GM12878 (cell line): ENCODE measurements around the gene ITPRIP. TPM values are rescaled to one million over a fixed set of nuclear protein-coding genes. Genes with fewer than 3 reads are reported as not detected.

Experiments
- BCL11A ChIP-seq: IDR thresholded peaks from 2 replicates; pipeline ENCODE4 v1.6.1; 2011; ENCODE audit warnings: low read depth, low read length
- BMI1 ChIP-seq: fragments of 450-650 bp; IDR thresholded peaks from 2 replicates; pipeline ENCODE4 v1.6.1; 2016; ENCODE audit warnings: mild to moderate bottlenecking, moderate library complexity, borderline replicate concordance
- CBX3 ChIP-seq: fragments of 200-600 bp; sonication (generic); IDR thresholded peaks from 2 replicates; pipeline ENCODE4 v1.6.1; 2016; ENCODE audit warnings: low read depth, borderline replicate concordance
- CHD4 ChIP-seq: fragments of 200-600 bp; sonication (generic); IDR thresholded peaks from 2 replicates; pipeline ENCODE4 v1.6.1; 2016; ENCODE audit warnings: mild to moderate bottlenecking
- CREB1 ChIP-seq: IDR thresholded peaks from 2 replicates; pipeline ENCODE4 v1.6.1; 2012; ENCODE audit warnings: low read depth, mild to moderate bottlenecking, inconsistent platforms
- EED ChIP-seq: sonication (generic); IDR thresholded peaks from 2 replicates; pipeline ENCODE4 v1.6.1; 2016; ENCODE audit warnings: antibody characterized with exemption, low read depth
- ESRRA ChIP-seq: IDR thresholded peaks from 2 replicates; pipeline ENCODE4 v1.6.1; 2012; ENCODE audit warnings: mild to moderate bottlenecking, low read length, improper control_type of control experiment
- FOS ChIP-seq: IDR thresholded peaks from 3 replicates; pipeline ENCODE4 v1.6.1; 2011; ENCODE audit warnings: borderline replicate concordance; ENCODE audit not compliant: insufficient read length; ENCODE audit errors: extremely low read depth
- FOXK2 ChIP-seq: fragments of 450-650 bp; IDR thresholded peaks from 2 replicates; pipeline ENCODE4 v1.6.1; 2017; ENCODE audit warnings: mild to moderate bottlenecking, moderate library complexity
- MTA2 ChIP-seq: fragments of 450-650 bp; IDR thresholded peaks from 2 replicates; pipeline ENCODE4 v1.6.1; 2016; ENCODE audit warnings: low read depth, mild to moderate bottlenecking, moderate library complexity
- NFXL1 ChIP-seq: fragments of 450-650 bp; IDR thresholded peaks from 2 replicates; pipeline ENCODE4 v1.6.1; 2017; ENCODE audit warnings: antibody characterized with exemption, mild to moderate bottlenecking, borderline replicate concordance
- POLR2AphosphoS2 ChIP-seq: IDR thresholded peaks from 2 replicates; pipeline ENCODE4 v1.6.1; 2011; ENCODE audit warnings: low read depth, mild to moderate bottlenecking, low read length, improper control_type of control experiment, moderate library complexity
- POU2F2 ChIP-seq: IDR thresholded peaks from 3 replicates; pipeline ENCODE4 v1.6.1; 2011; ENCODE audit warnings: low read depth, mild to moderate bottlenecking, low read length, borderline replicate concordance
- RAD21 ChIP-seq: IDR thresholded peaks from 2 replicates; pipeline ENCODE4 v1.6.1; 2011; ENCODE audit warnings: mild to moderate bottlenecking, low read depth, low read length, moderate library complexity; ENCODE audit not compliant: insufficient read depth
- SMARCA5 ChIP-seq: fragments of 450-650 bp; IDR thresholded peaks from 2 replicates; pipeline ENCODE4 v1.6.1; 2017; ENCODE audit warnings: mild to moderate bottlenecking
- SRF ChIP-seq, 2 experiments: IDR thresholded peaks; 2 replicates each; pipeline ENCODE4 v1.6.1; 2011; ENCODE audit warnings: low read depth in 2 of 2, low read length in 2 of 2, mild to moderate bottlenecking in 1 of 2, moderate library complexity in 1 of 2
- TCF12 ChIP-seq: IDR thresholded peaks from 2 replicates; pipeline ENCODE4 v1.6.1; 2011; ENCODE audit warnings: low read depth, mild to moderate bottlenecking, low read length
- WRNIP1 ChIP-seq: IDR thresholded peaks from 2 replicates; pipeline ENCODE4 v1.6.1; 2011; ENCODE audit warnings: low read depth, low read length, improper control_type of control experiment, borderline replicate concordance
- ZNF274 ChIP-seq: IDR thresholded peaks from one replicate; pipeline ENCODE4 v1.8.0; 2011; ENCODE audit not compliant: insufficient read length, insufficient read depth
- ZZZ3 ChIP-seq: IDR thresholded peaks from 2 replicates; pipeline ENCODE4 v1.6.1; 2011; ENCODE audit warnings: low read depth; ENCODE audit not compliant: control insufficient read depth, insufficient read length
- polyA plus RNA-seq, 11 experiments: library from polyadenylated mRNA; depleted of rRNA in 4 of 11; unstranded in 6 of 11; stranded (reverse) in 5 of 11; fragments of >200 nt; fragmentation: Nextera tagmentation in 4 of 11; fragmentation: Illumina TruSeq in 1 of 11; extraction: Ambion mirVana in 4 of 11; extraction: Trizol in 1 of 11; gene quantifications; 1 replicate in 1 of 11; 2 replicates in 10 of 11; pipeline versions ENCODE4 v1.2.1 to v1.2.3, GENCODE V29; 2011 to 2016; ENCODE audit warnings: inconsistent platforms in 2 of 11, missing spikeins in 2 of 11, low read depth in 1 of 11
- total RNA-seq, 4 experiments: library from RNA; depleted of rRNA in 3 of 4; stranded (reverse); fragments of >200 nt in 3 of 4; fragmentation: Illumina TruSeq in 1 of 4; extraction: Trizol in 1 of 4; gene quantifications; 2 replicates each; pipeline versions ENCODE4 v1.2.1 to v1.2.3, GENCODE V29; 2013 to 2021
- TF ChIP-seq, protein P1 (sequence below): fragments of 450-650 bp; IDR thresholded peaks from 2 replicates; pipeline ENCODE4 v1.6.1; 2017; ENCODE audit warnings: antibody characterized with exemption, mild to moderate bottlenecking, moderate library complexity
- TF ChIP-seq, protein P2 (sequence below): fragments of 450-650 bp; formaldehyde crosslinking; IDR thresholded peaks from 2 replicates; pipeline ENCODE4 v1.4.0; 2020; ENCODE audit warnings: mild to moderate bottlenecking, moderate library complexity
- TF ChIP-seq, protein P3 (sequence below): fragments of 450-650 bp; IDR thresholded peaks from 2 replicates; pipeline ENCODE4 v1.6.1; 2017; ENCODE audit warnings: mild to moderate bottlenecking, low read depth, inconsistent platforms; ENCODE audit not compliant: poor library complexity, severe bottlenecking

ITPRIP gene
- total and polyA plus RNA-seq, 10 of the 15 experiments (the other 5 are each of a cell fraction or from before 2014, with no cell fraction given), result 0.82 to 10.4 (median 5.9) TPM

DNA sequence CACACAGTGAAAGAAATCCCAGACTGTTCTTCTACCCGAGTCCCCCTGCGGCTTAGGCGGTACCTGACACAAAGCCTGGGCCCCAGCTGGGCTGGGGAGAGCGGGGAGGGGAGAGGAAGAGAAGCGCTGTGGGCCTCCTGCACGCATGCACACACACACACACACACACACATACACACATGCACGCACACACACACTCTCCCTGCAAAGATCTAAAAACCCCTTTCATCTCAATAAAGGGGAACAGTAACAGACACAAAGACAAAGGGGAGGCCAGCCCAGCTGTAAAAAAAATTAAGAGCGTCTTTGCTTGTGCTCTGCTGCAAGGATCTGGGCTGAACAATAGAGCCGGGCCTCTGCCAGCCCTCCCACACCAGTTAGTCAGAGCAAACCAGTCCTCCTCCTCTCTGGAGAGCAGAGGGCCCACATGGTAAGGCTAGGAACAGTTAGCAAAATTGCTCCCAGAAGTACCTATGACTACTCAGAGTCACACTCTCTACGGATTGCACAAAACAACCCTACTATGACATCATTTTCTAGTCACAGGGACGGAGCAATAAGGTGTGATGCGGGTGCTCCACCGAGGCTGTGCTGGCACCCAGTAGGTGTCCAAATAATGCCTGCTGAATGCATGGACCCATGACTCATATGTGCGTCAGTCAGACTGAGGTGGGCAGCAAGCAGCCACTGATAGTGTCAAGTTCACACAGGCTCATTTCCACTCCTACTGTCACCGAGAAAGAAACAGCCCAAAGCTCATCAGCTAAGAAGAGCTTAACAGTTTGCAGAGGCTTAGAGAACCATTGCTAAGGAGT lies 9.2 kb downstream of the ITPRIP start (continued):
- TF ChIP-seq, protein P1, sequence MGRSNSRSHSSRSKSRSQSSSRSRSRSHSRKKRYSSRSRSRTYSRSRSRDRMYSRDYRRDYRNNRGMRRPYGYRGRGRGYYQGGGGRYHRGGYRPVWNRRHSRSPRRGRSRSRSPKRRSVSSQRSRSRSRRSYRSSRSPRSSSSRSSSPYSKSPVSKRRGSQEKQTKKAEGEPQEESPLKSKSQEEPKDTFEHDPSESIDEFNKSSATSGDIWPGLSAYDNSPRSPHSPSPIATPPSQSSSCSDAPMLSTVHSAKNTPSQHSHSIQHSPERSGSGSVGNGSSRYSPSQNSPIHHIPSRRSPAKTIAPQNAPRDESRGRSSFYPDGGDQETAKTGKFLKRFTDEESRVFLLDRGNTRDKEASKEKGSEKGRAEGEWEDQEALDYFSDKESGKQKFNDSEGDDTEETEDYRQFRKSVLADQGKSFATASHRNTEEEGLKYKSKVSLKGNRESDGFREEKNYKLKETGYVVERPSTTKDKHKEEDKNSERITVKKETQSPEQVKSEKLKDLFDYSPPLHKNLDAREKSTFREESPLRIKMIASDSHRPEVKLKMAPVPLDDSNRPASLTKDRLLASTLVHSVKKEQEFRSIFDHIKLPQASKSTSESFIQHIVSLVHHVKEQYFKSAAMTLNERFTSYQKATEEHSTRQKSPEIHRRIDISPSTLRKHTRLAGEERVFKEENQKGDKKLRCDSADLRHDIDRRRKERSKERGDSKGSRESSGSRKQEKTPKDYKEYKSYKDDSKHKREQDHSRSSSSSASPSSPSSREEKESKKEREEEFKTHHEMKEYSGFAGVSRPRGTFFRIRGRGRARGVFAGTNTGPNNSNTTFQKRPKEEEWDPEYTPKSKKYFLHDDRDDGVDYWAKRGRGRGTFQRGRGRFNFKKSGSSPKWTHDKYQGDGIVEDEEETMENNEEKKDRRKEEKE, result no peak
- TF ChIP-seq SRF (IDR thresholded peaks at IDR 0.05; ENCODE audit: low read depth in 2 of 2, low read length in 2 of 2) (no peak), WRNIP1 (no peak), BMI1 (no peak), ZNF274 (no peak), NFXL1 (no peak), BCL11A (no peak), CHD4 (no peak), SMARCA5 (0 out of 2 replicates have a peak, but pooled peaks have one; percentile 18), POU2F2 (peak; percentile 33; the same call in 1 of the 3 replicates), FOXK2 (no peak), MTA2 (peak; percentile 63; the same call in 1 of the 2 replicates), POLR2AphosphoS2 (no peak), RAD21 (no peak), TCF12 (peak; percentile 51; the same call in 1 of the 2 replicates), ESRRA (no peak), CREB1 (peak; percentile 78), FOS (no peak), ZZZ3 (no peak), EED (peak; percentile 55; the same call in 1 of the 2 replicates), CBX3 (no peak)
- TF ChIP-seq, protein P2, sequence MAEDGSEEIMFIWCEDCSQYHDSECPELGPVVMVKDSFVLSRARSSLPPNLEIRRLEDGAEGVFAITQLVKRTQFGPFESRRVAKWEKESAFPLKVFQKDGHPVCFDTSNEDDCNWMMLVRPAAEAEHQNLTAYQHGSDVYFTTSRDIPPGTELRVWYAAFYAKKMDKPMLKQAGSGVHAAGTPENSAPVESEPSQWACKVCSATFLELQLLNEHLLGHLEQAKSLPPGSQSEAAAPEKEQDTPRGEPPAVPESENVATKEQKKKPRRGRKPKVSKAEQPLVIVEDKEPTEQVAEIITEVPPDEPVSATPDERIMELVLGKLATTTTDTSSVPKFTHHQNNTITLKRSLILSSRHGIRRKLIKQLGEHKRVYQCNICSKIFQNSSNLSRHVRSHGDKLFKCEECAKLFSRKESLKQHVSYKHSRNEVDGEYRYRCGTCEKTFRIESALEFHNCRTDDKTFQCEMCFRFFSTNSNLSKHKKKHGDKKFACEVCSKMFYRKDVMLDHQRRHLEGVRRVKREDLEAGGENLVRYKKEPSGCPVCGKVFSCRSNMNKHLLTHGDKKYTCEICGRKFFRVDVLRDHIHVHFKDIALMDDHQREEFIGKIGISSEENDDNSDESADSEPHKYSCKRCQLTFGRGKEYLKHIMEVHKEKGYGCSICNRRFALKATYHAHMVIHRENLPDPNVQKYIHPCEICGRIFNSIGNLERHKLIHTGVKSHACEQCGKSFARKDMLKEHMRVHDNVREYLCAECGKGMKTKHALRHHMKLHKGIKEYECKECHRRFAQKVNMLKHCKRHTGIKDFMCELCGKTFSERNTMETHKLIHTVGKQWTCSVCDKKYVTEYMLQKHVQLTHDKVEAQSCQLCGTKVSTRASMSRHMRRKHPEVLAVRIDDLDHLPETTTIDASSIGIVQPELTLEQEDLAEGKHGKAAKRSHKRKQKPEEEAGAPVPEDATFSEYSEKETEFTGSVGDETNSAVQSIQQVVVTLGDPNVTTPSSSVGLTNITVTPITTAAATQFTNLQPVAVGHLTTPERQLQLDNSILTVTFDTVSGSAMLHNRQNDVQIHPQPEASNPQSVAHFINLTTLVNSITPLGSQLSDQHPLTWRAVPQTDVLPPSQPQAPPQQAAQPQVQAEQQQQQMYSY (CRISPR knock-in tag), result no peak
- TF ChIP-seq, protein P3, sequence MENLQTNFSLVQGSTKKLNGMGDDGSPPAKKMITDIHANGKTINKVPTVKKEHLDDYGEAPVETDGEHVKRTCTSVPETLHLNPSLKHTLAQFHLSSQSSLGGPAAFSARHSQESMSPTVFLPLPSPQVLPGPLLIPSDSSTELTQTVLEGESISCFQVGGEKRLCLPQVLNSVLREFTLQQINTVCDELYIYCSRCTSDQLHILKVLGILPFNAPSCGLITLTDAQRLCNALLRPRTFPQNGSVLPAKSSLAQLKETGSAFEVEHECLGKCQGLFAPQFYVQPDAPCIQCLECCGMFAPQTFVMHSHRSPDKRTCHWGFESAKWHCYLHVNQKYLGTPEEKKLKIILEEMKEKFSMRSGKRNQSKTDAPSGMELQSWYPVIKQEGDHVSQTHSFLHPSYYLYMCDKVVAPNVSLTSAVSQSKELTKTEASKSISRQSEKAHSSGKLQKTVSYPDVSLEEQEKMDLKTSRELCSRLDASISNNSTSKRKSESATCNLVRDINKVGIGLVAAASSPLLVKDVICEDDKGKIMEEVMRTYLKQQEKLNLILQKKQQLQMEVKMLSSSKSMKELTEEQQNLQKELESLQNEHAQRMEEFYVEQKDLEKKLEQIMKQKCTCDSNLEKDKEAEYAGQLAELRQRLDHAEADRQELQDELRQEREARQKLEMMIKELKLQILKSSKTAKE, result no peak
